Hepatocyte (in vitro differentiated cells): ENCODE results near the gene GALNT15. TPM values are rescaled to one million over a fixed set of nuclear protein-coding genes. Genes with fewer than 3 reads are reported as not detected.

Source experiments
- DNase-seq: peaks from one replicate; pipeline ENCODE4 v3.0.0-alpha.2; 2016; ENCODE audit warnings: low spot score
- H2AFZ ChIP-seq: fragments of 200-600 bp; sonication (generic); 2 replicates; pipeline ENCODE4 v1.6.0; 2016; ENCODE audit warnings: antibody characterized with exemption, mild to moderate bottlenecking
- H3K27ac ChIP-seq: fragments of 200-600 bp; sonication (generic); 2 replicates; pipeline ENCODE4 v1.5.1; 2016; ENCODE audit warnings: mild to moderate bottlenecking
- H3K27me3 ChIP-seq: fragments of 200-600 bp; sonication (generic); 2 replicates; pipeline ENCODE4 v1.6.1; 2016
- H3K36me3 ChIP-seq: fragments of 200-600 bp; sonication (generic); replicated peaks from 2 replicates; pipeline ENCODE4 v1.5.1; 2016; ENCODE audit warnings: low read depth; ENCODE audit not compliant: insufficient read depth
- H3K4me1 ChIP-seq: fragments of 200-600 bp; sonication (generic); 2 replicates; pipeline ENCODE4 v1.5.1; 2016; ENCODE audit warnings: mild to moderate bottlenecking, moderate library complexity; ENCODE audit not compliant: insufficient read depth
- H3K4me2 ChIP-seq: fragments of 200-600 bp; sonication (generic); 2 replicates; pipeline ENCODE4 v1.6.0; 2016
- H3K4me3 ChIP-seq: fragments of 200-600 bp; sonication (generic); 2 replicates; pipeline ENCODE4 v1.5.1; 2016; ENCODE audit warnings: mild to moderate bottlenecking
- H3K79me2 ChIP-seq: fragments of 200-600 bp; sonication (generic); 2 replicates; pipeline ENCODE4 v1.6.0; 2017; ENCODE audit warnings: mild to moderate bottlenecking
- H3K9me2 ChIP-seq: fragments of 200-600 bp; sonication (generic); replicated peaks from 2 replicates; pipeline ENCODE4 v1.6.0; 2017; ENCODE audit warnings: mild to moderate bottlenecking; ENCODE audit not compliant: insufficient read depth
- H3K9me3 ChIP-seq: fragments of 200-600 bp; sonication (generic); 2 replicates; pipeline ENCODE4 v1.5.1; 2016; ENCODE audit warnings: low read depth, mild to moderate bottlenecking
- H4K20me1 ChIP-seq: fragments of 200-600 bp; sonication (generic); 2 replicates; pipeline ENCODE4 v1.6.0; 2016; ENCODE audit warnings: mild to moderate bottlenecking; ENCODE audit not compliant: insufficient read depth, poor library complexity, severe bottlenecking
- CTCF ChIP-seq: fragments of 200-600 bp; sonication (generic); IDR thresholded peaks from 2 replicates; pipeline ENCODE4 v1.5.1; 2016; ENCODE audit warnings: antibody characterized with exemption, mild to moderate bottlenecking; ENCODE audit not compliant: poor library complexity
- EZH2 ChIP-seq: fragments of 200-600 bp; sonication (generic); IDR thresholded peaks from 2 replicates; pipeline ENCODE4 v1.6.1; 2016; ENCODE audit warnings: antibody characterized with exemption, mild to moderate bottlenecking, borderline replicate concordance
- EZH2phosphoT487 ChIP-seq: fragments of 200-600 bp; sonication (generic); IDR thresholded peaks from one replicate; pipeline ENCODE4 v1.6.1; 2018; ENCODE audit warnings: antibody characterized with exemption, mild to moderate bottlenecking, low read depth, moderate library complexity; ENCODE audit not compliant: unreplicated experiment, severe bottlenecking
- WGBS: methylation state at CpG from one replicate; pipeline ENCODE4 v1.1.6; 2016; ENCODE audit warnings: low lambda C conversion rate; ENCODE audit errors: missing lambda C conversion rate; 5-methylcytosine and 5-hydroxymethylcytosine counted together
- polyA plus RNA-seq: library from polyadenylated mRNA; unstranded; fragments of >200 nt; fragmentation: Nextera tagmentation; extraction: Ambion mirVana; gene quantifications from 2 replicates; pipeline ENCODE4 v1.2.1, GENCODE V29; 2016
- total RNA-seq: library from RNA; depleted of rRNA; stranded (reverse); fragments of >200 nt; gene quantifications from 2 replicates; pipeline ENCODE4 v1.2.3, GENCODE V29; 2014

Gene GALNT15
- total and polyA plus RNA-seq, 2 experiments from 2014 or later: 1.1 to 1.4 TPM

DNA sequence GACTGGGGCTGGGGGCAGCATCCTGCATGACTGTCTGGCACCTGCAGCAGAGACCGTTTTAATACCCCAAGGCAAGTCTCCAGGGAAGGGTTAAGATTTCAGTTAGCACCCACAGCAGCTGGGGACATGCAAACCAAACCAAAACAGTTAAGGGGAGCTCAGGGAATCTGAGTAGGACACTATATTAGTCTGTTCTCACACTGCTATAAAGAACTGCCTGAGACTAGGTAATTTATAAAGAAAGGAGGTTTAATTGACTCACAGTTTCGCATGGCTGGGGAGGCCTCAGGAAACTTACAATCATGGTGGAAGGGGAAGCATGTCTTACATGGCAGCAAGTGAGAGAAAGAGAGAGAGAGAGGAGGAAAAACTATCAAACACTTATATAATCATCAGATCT, 25.3 kb downstream of the GALNT15 start:
- no peak for TF ChIP-seq EZH2
- no peak for TF ChIP-seq CTCF
- TF ChIP-seq EZH2phosphoT487: no peak
- WGBS: 97% methylated on average over 2 of the region's 2 CpGs
- no peaks in the 10 kb centered on the region for H3K9me3 ChIP-seq

DNA sequence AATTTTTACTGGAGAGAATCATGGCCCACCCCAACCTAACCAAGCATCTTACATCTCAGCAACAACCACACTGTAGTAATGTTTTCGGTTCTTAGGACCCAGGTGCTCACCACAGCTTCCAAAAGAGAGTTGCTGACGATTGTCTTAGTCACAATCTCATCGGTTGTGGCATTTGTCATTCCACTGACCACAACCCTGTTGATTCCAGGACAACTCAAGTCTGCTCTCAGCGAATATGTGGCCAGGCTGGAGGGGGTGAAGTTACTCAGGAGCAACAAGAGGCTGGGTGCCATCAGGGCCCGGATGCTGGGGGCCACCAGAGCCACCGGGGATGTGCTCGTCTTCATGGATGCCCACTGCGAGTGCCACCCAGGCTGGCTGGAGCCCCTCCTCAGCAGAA, 25.9 kb downstream of the GALNT15 start:
- no peak overlapping the region for H2AFZ ChIP-seq
- no peaks in the 10 kb centered on the region for H4K20me1 ChIP-seq
- H3K4me3 ChIP-seq: no peak overlapping the region
- H3K9me3 ChIP-seq: no peaks in the 10 kb centered on the region
- TF ChIP-seq CTCF (no peak), EZH2phosphoT487 (no peak), EZH2 (no peak)
- H3K4me1 ChIP-seq: no peaks in the 10 kb centered on the region
- WGBS: 90% methylated on average over 8 of the region's 8 CpGs
- no peaks in the 10 kb centered on the region for H3K36me3 ChIP-seq
- no peak overlapping the region for H3K27ac ChIP-seq
- no peaks in the 10 kb centered on the region for H3K79me2 ChIP-seq
- no peaks in the 10 kb centered on the region for H3K27me3 ChIP-seq
- DNase-seq: no peak
- no peaks in the 10 kb centered on the region for H3K9me2 ChIP-seq
- no peak overlapping the region for H3K4me2 ChIP-seq

More for the DNA sequence above, 25.3 kb downstream of the GALNT15 start:
- Histone ChIP-seq H4K20me1 (no peaks in the 10 kb centered on the region), H3K4me1 (no peaks in the 10 kb centered on the region), H3K79me2 (no peaks in the 10 kb centered on the region), H3K36me3 (no peaks in the 10 kb centered on the region), H3K4me3 (no peak overlapping the region), H3K9me2 (no peaks in the 10 kb centered on the region), H2AFZ (no peak overlapping the region), H3K4me2 (no peak overlapping the region), H3K27me3 (no peaks in the 10 kb centered on the region), H3K27ac (no peak overlapping the region)
- DNase-seq: no peak

GRCh38 chr3:16203031-16203430, 28.6 kb downstream of the GALNT15 start:
- Histone ChIP-seq H3K27me3 (no peaks in the 10 kb centered on the region), H3K4me1 (no peaks in the 10 kb centered on the region), H3K4me2 (no peak overlapping the region), H3K9me3 (no peaks in the 10 kb centered on the region), H2AFZ (no peak overlapping the region), H3K27ac (no peak overlapping the region), H3K9me2 (no peaks in the 10 kb centered on the region), H3K79me2 (no peaks in the 10 kb centered on the region), H4K20me1 (no peaks in the 10 kb centered on the region), H3K4me3 (no peak overlapping the region), H3K36me3 (no peaks in the 10 kb centered on the region)
- TF ChIP-seq CTCF: no peak
- DNase-seq: no peak
- 67% methylated on average over 4 of the region's 4 CpGs for WGBS
